ENCODE results near the gene FBXL17.
A peak's percentile ranks its signal among the peaks of the same experiment; 100 is the strongest.
"Not testable (repeated sequence)": the region's sequence is repeated elsewhere in the genome, so short reads cannot be mapped to it uniquely, and the experiment has no call there.

The FBXL17 gene

GRCh38 chr5:108303611-108304010 lies 78.3 kb downstream of the FBXL17 start:
- DNase-seq (ENCODE audit: low spot score) = no peak

GRCh38 chr5:108303086-108303485 lies 78.8 kb downstream of the FBXL17 start:
- DNase-seq (ENCODE audit: low spot score) = no peak

- DNase-seq (ENCODE audit: low spot score) = no peak
Observed at GRCh38 chr5:108297042-108297601, 84.8 kb downstream of the FBXL17 start.

- no peak for DNase-seq (ENCODE audit: low spot score)
Observed at GRCh38 chr5:108295578-108296368, 86.1 kb downstream of the FBXL17 start.

- DNase-seq (ENCODE audit: low spot score) = no peak
Observed at GRCh38 chr5:108280960-108281569, 100.8 kb downstream of the FBXL17 start.

GRCh38 chr5:108280248-108280647 lies 101.7 kb downstream of the FBXL17 start:
- no peak for DNase-seq (ENCODE audit: low spot score)

- no peak for DNase-seq (ENCODE audit: low spot score)
Observed at GRCh38 chr5:108278285-108279240, 103.3 kb downstream of the FBXL17 start.

- no peak for DNase-seq (ENCODE audit: low spot score)
Observed at GRCh38 chr5:108276187-108277050, 105.5 kb downstream of the FBXL17 start.

GRCh38 chr5:108274080-108274479 lies 107.8 kb downstream of the FBXL17 start:
- not testable (repeated sequence) for DNase-seq (ENCODE audit: low spot score)

GRCh38 chr5:108271127-108271526 lies 110.8 kb downstream of the FBXL17 start:
- DNase-seq (ENCODE audit: low spot score) = no peak

- peak; percentile 8 for DNase-seq (ENCODE audit: low spot score)
Observed at GRCh38 chr5:108266242-108266641, 115.7 kb downstream of the FBXL17 start.

GRCh38 chr5:108264533-108264932 lies 117.4 kb downstream of the FBXL17 start:
- DNase-seq (ENCODE audit: low spot score) = no peak

- no peak for DNase-seq (ENCODE audit: low spot score)
Observed at GRCh38 chr5:108263338-108263737, 118.6 kb downstream of the FBXL17 start.

GRCh38 chr5:108260858-108261170 lies 121.1 kb downstream of the FBXL17 start:
- no peak for DNase-seq (ENCODE audit: low spot score)

GRCh38 chr5:108260117-108260857 lies 121.6 kb downstream of the FBXL17 start:
- peak; percentile 75 for DNase-seq (ENCODE audit: low spot score)

- DNase-seq (ENCODE audit: low spot score) = no peak
Observed at GRCh38 chr5:108259306-108259705, 122.6 kb downstream of the FBXL17 start.

GRCh38 chr5:108257996-108258395 lies 123.9 kb downstream of the FBXL17 start:
- DNase-seq (ENCODE audit: low spot score) = no peak

- DNase-seq (ENCODE audit: low spot score) = no peak
Observed at GRCh38 chr5:108255468-108255867, 126.4 kb downstream of the FBXL17 start.

GRCh38 chr5:108251350-108251749 lies 130.5 kb downstream of the FBXL17 start:
- DNase-seq (ENCODE audit: low spot score) = no peak

- DNase-seq (ENCODE audit: low spot score) = no peak
Observed at GRCh38 chr5:108249785-108250426, 132.0 kb downstream of the FBXL17 start.

Data from SW480 (cell line).